ENCODE measurements around the gene TFG.

- no peak for TF ChIP-seq EZH2 (IDR thresholded peaks at IDR 0.05)
- no peak for TF ChIP-seq POLR2AphosphoS5 (IDR thresholded peaks at IDR 0.05; ENCODE audit: borderline replicate concordance, low read depth, low read length)
- TF ChIP-seq FOXP2 (optimal IDR thresholded peaks at IDR 0.05; ENCODE audit: control extremely low read depth, extremely low read length, insufficient read depth), result no peak
These were observed 44.6 kb downstream of the TFG start for GRCh38 chr3:100753846-100754245.
